MM.1S (cell line): ENCODE results near the gene CCDC69.

ENCODE experiments used
- CTCF ChIP-seq: fragments of 300-600 bp; sonication (generic); IDR thresholded peaks from 2 replicates; pipeline ENCODE4 v1.5.1; 2016; ENCODE audit warnings: antibody characterized with exemption, low read length, mixed read lengths
- EZH2 ChIP-seq: fragments of 300-600 bp; sonication (generic); optimal IDR thresholded peaks from 2 replicates; pipeline ENCODE3; 2017; ENCODE audit warnings: low read depth, mild to moderate bottlenecking, antibody characterized with exemption, low read length, mixed read lengths

- TF ChIP-seq CTCF (no peak), EZH2 (no peak)
These were observed 66.2 kb downstream of the CCDC69 start, which contains the start of gene ANXA6 for GRCh38 chr5:151157426-151158286.
